Suprapubic skin (tissue), 4 donors: ENCODE data around the gene NOS1AP.

ENCODE experiments used
- POLR2A ChIP-seq, 2 donors: fragments of 450-650 bp; IDR thresholded peaks; one replicate each; pipeline ENCODE4 v1.6.1; 2017; ENCODE audit warnings: antibody characterized with exemption in 2 of 2, mild to moderate bottlenecking in 2 of 2, moderate library complexity in 2 of 2
- POLR2AphosphoS5 ChIP-seq, 3 donors: sonication (generic); formaldehyde crosslinking; IDR thresholded peaks; one replicate each; pipeline ENCODE4 v1.6.1; 2017; ENCODE audit warnings: antibody characterized with exemption in 3 of 3
- TF ChIP-seq, protein P1 (sequence below), 2 donors: fragments of 200-600 bp in 1 of 2; fragments of 450-650 bp in 1 of 2; sonication (generic) in 1 of 2; IDR thresholded peaks; one replicate each; pipeline ENCODE4 v1.5.1; 2016 to 2019; ENCODE audit warnings: antibody characterized with exemption in 2 of 2, mild to moderate bottlenecking in 1 of 2, moderate library complexity in 1 of 2

DNA sequence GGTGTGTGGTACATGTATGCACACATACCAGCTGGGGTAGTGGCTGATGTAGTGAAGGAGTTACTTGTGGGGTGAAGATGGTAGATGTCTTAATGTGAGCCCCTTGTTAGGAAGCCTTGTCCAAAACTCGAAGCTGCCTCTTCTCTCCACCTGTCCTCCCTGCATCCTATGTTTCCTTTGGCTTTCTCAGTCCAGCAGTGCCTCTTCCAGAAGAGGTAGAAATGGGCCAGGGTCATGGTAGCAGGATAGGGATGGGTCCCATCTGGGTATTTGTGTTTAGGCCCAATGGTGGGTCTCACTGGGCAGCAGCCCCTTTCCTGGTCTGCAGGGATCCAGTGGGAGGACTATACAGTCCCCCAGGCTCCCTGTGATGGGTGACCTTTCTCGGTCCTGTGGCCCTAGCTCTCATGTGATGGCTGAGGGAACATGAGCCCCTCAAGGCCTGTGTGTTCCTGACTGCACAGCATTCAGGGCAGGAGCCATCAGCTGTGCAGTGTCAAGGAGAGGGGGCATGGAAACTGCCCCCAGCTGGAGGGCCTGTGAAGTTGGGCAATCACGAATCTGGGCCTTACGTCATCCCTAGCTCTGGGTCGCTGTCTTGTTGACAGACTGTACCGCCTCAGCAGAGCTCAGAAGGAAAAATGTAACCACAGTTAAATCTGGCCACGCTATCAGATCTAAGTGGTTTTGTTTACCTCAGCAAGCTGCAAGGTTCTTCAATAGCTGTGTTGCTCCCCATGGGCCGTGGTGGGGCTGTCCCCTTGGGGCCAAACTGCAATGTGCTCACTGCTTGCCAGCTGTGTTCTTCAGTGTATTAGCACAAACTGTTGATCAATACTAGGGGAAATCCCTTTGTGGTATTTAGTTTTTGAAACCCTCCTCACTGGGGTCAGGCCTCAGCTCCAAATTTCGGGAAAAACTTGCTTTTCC, 82.7 kb downstream of the NOS1AP start:
- TF ChIP-seq, protein P1, sequence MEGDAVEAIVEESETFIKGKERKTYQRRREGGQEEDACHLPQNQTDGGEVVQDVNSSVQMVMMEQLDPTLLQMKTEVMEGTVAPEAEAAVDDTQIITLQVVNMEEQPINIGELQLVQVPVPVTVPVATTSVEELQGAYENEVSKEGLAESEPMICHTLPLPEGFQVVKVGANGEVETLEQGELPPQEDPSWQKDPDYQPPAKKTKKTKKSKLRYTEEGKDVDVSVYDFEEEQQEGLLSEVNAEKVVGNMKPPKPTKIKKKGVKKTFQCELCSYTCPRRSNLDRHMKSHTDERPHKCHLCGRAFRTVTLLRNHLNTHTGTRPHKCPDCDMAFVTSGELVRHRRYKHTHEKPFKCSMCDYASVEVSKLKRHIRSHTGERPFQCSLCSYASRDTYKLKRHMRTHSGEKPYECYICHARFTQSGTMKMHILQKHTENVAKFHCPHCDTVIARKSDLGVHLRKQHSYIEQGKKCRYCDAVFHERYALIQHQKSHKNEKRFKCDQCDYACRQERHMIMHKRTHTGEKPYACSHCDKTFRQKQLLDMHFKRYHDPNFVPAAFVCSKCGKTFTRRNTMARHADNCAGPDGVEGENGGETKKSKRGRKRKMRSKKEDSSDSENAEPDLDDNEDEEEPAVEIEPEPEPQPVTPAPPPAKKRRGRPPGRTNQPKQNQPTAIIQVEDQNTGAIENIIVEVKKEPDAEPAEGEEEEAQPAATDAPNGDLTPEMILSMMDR (IDR thresholded peaks at IDR 0.05), result no peak
- TF ChIP-seq POLR2AphosphoS5 (IDR thresholded peaks at IDR 0.05) (no peak), POLR2A (IDR thresholded peaks at IDR 0.05) (no peak)
